ENCODE measurements around the gene NR2F1. TPM values are rescaled to one million over a fixed set of nuclear protein-coding genes. Genes with fewer than 3 reads are reported as not detected.

Gene NR2F1
- total and polyA plus RNA-seq, 3 experiments from 2014 or later = not detected

DNA sequence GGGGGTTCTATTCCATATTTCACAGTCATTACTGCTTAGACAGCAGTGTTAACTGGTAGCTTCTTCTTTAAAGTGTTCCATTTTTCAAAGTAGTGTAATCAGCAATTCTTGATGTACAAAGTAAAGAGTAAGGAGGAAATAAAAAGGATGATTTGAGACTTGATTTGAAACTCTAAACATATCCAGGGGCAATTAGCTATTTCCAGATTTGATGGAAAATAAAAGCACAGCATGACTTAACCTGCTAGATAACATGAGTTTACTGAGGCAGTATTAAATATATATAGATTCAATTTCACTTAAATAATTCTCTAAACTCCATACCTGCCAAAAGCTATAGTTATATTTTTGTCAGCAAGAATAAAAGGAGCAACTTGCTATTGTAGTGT is 29.8 kb downstream of the NR2F1 start:
- H3K36me3 ChIP-seq (ENCODE audit: insufficient read depth, low read length) = no peaks in the 10 kb centered on the region
- H3K4me3 ChIP-seq (ENCODE audit: low read length) = no peak overlapping the region
- Mint-ChIP-seq H3K4me1 (peaks cover 10 to 18% (median 16%) of the 10 kb centered on the region in 3 donors), H3K27me3 (peaks cover 58 to 75% of the 10 kb centered on the region in 2 donors), H3K4me3 (no peak overlapping the region), H3K36me3 (peaks cover 0 to 1% (median 0%) of the 10 kb centered on the region in 3 donors), H3K27ac (no peak overlapping the region), H3K9me3 (peaks cover 0 to 19% (median 12%) of the 10 kb centered on the region in 5 donors)
- ChIA-PET CTCF (interaction anchor here (1.6 kb wide), 1 partner anchor 15 kb away, joined by 6 read pairs; no protein-coding TSS in a partner anchor), POLR2A (no interaction called here)
- no peak overlapping the region for H3K27ac ChIP-seq (ENCODE audit: low read depth, low read length)
- peaks cover 4% of the 10 kb centered on the region for H3K4me1 ChIP-seq (ENCODE audit: insufficient read depth, low read length)
- no peak for DNase-seq
- H3K27me3 ChIP-seq (ENCODE audit: insufficient read depth, low read length, poor library complexity, severe bottlenecking) = peaks cover 61% of the 10 kb centered on the region
- no peaks in the 10 kb centered on the region for H3K9me3 ChIP-seq (ENCODE audit: low read length)

DNA sequence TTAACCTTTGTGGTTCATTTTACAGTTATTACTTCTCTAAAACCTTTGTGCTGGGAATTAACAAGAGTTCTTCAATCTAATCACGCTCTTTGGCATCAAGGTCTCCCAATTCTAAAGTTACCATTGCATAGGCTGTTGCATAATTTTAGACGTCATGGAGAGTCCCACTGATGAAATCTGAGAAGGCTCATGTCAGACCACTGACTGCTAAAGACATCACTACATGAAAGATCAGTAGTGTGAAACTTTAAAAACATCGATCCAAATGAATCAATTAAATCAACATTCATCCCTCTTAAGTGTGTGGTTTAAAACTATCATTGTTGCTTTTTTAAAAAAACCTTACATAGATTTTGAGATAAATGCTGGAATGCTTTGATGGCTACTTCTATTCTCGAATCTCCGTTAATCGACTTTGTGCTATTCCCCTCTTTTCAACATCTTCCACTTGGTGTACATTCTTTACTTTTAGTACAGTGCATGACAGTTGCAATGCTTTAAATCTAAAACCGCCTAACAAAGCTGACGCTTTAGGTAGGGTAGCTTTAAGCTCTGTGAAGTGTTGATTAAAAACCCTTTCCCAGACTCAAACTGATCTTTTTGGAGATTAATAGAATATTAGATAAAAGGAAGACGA is 33.6 kb downstream of the NR2F1 start:
- Histone ChIP-seq H3K4me3 (ENCODE audit: low read length) (no peak overlapping the region), H3K4me1 (ENCODE audit: insufficient read depth, low read length) (peaks cover 10% of the 10 kb centered on the region), H3K9me3 (ENCODE audit: low read length) (no peaks in the 10 kb centered on the region), H3K27me3 (ENCODE audit: insufficient read depth, low read length, poor library complexity, severe bottlenecking) (peaks cover 26% of the 10 kb centered on the region), H3K27ac (ENCODE audit: low read depth, low read length) (no peak overlapping the region), H3K36me3 (ENCODE audit: insufficient read depth, low read length) (no peaks in the 10 kb centered on the region)
- peaks cover 0 to 4% (median 1%) of the 10 kb centered on the region in 3 donors for H3K36me3 Mint-ChIP-seq
- POLR2A ChIA-PET = no interaction called here
- CTCF ChIA-PET = interaction anchor here (1.0 kb wide), 1 partner anchor 12 kb away, joined by 3 read pairs; no protein-coding TSS in a partner anchor
- no peak for DNase-seq
- no peak overlapping the region for H3K4me3 Mint-ChIP-seq
- peaks cover 0 to 6% (median 1%) of the 10 kb centered on the region in 5 donors for H3K9me3 Mint-ChIP-seq
- peaks cover 16 to 27% (median 24%) of the 10 kb centered on the region in 3 donors for H3K4me1 Mint-ChIP-seq
- H3K27me3 Mint-ChIP-seq = peaks cover 30 to 37% of the 10 kb centered on the region in 2 donors
- peak overlapping the region in 1 of 8 donors; percentile 12 for H3K27ac Mint-ChIP-seq

DNA sequence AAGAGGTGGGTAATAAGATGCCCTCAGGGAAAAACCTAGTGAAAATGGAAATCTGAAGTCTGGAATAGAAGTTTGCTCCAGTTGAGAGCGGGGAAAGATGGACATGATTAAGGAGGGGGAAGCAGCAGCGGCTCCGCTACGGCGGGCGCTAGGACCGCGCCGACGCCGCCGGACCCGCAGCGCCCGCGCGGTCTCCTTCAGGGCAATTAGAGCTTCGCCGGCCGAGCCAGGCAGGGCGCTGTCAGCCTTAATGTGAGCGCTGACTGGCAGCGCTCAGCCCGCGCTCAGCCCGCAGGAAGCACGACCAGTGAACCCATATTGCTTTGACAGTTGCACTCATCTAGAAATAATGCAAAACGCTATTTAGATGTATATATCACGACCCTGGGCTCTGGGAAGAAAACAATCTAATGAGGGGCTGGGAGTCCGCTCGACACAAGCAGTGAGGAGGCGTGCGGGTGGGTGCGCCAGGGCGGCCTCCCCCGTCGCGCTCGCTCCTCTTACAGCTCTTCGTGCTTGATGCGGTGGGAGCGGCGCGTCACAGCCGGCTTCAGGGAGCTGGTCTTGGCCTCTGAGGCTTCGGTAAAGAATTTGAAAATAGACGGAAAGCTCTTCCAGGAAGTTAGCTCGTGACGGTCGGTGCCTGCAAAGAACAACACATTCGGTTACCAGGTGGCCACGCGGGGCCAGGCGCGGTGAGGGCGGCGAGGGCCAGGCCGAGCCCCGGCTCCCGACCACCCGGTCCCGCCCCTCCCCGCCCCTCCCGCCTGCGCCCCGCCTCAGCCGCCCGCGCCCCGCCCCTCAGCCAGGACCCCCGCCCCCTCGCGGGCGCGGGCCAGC is 37.7 kb downstream of the NR2F1 start:
- Mint-ChIP-seq H3K27ac (peak overlapping the region; percentile 74 to 95 (median 90)), H3K36me3 (peaks cover 0 to 4% (median 0%) of the 10 kb centered on the region in 3 donors), H3K4me3 (peak overlapping the region; percentile 84 to 97 (median 93)), H3K4me1 (peaks cover 25 to 36% (median 33%) of the 10 kb centered on the region in 3 donors), H3K27me3 (peaks cover 4% of the 10 kb centered on the region in 2 donors), H3K9me3 (no peaks in the 10 kb centered on the region)
- ChIA-PET POLR2A (no interaction called here), CTCF (interaction anchor here (0.9 to 1.7 kb wide), 6 partner anchors 13 to 1117 kb away, joined by 3 to 7 read pairs (median 3); no protein-coding TSS in a partner anchor)
- Histone ChIP-seq H3K27ac (ENCODE audit: low read depth, low read length) (peak overlapping the region; percentile 52), H3K27me3 (ENCODE audit: insufficient read depth, low read length, poor library complexity, severe bottlenecking) (no peaks in the 10 kb centered on the region), H3K36me3 (ENCODE audit: insufficient read depth, low read length) (no peaks in the 10 kb centered on the region), H3K4me1 (ENCODE audit: insufficient read depth, low read length) (peaks cover 19% of the 10 kb centered on the region), H3K4me3 (ENCODE audit: low read length) (peak overlapping the region; percentile 73), H3K9me3 (ENCODE audit: low read length) (no peaks in the 10 kb centered on the region)
- peak; percentile 42 to 75 (median 66) for DNase-seq

DNA sequence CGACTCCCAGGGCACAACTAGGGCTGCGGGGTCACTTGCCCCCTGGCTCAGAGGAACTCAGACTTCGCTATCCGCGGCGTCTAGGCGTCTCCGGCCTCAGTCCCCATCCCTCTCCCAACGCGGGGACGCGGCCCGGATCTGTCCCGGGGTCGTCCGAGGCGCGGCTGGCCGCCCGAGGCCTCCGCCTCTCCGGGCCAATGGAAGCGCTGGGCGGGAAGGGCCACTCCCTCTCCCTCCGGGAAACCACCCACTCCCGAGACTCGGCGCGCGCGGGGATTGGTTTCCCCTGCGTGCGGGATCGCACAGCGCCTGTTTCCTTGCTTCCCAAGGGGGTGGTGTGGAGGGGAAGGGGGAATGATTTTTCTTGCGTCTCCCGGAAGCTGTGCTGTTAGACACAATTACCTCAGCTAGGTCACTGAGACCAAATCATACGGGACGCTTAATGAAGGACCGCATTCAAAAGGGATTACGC is 38.3 kb downstream of the NR2F1 start:
- no peaks in the 10 kb centered on the region for H3K9me3 Mint-ChIP-seq
- H3K27ac ChIP-seq (ENCODE audit: low read depth, low read length) = no peak overlapping the region
- peak overlapping the region; percentile 44 to 93 (median 74) for H3K4me3 Mint-ChIP-seq
- H3K27ac Mint-ChIP-seq = peak overlapping the region in 7 of 8 donors; percentile 72 to 94 (median 92)
- CTCF ChIA-PET = interaction anchor here (0.9 to 1.7 kb wide), 5 partner anchors 13 to 1117 kb away, joined by 3 to 7 read pairs (median 5); no protein-coding TSS in a partner anchor
- H3K27me3 ChIP-seq (ENCODE audit: insufficient read depth, low read length, poor library complexity, severe bottlenecking) = no peaks in the 10 kb centered on the region
- peaks cover 0 to 4% of the 10 kb centered on the region in 2 donors for H3K27me3 Mint-ChIP-seq
- H3K9me3 ChIP-seq (ENCODE audit: low read length) = no peaks in the 10 kb centered on the region
- no peaks in the 10 kb centered on the region for H3K36me3 ChIP-seq (ENCODE audit: insufficient read depth, low read length)
- H3K4me1 Mint-ChIP-seq = peaks cover 25 to 36% (median 33%) of the 10 kb centered on the region in 3 donors
- H3K4me1 ChIP-seq (ENCODE audit: insufficient read depth, low read length) = peaks cover 19% of the 10 kb centered on the region
- DNase-seq = peak in 1 of 5 donors; percentile 56
- peaks cover 0 to 4% (median 0%) of the 10 kb centered on the region in 3 donors for H3K36me3 Mint-ChIP-seq
- H3K4me3 ChIP-seq (ENCODE audit: low read length) = peak overlapping the region; percentile 25
- POLR2A ChIA-PET = no interaction called here

DNA sequence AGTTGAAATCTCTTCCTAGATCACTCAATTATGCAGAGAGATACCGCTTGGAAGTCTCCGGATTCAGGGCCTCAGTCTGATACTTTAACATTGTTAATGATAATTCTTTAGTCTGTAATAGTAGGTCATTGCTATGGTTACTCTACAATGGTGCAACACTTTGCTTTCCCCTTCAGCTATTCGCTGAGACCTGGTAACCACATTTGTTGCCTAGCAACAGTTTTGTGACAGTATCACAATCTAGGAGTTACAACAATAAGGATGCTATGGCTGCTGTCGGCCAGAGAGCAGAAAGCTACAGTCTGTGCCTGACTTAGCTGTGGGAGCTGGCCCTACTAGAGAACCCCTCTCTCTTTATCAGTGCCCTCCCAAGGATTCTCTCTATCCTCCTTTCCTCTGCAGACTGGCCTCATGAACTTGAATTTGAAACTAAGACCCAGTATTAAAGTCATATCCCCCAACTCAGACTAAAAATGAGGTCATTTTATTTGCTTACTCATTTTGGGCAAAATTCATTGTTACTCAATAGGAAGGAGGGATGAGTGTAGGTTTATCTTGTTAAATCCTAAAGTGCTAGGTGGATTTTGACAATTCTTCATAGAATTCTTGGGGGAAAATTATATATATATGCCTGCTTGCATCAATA is 39.3 kb downstream of the NR2F1 start:
- Histone ChIP-seq H3K4me1 (ENCODE audit: insufficient read depth, low read length) (peaks cover 19% of the 10 kb centered on the region), H3K4me3 (ENCODE audit: low read length) (no peak overlapping the region), H3K9me3 (ENCODE audit: low read length) (no peaks in the 10 kb centered on the region), H3K27me3 (ENCODE audit: insufficient read depth, low read length, poor library complexity, severe bottlenecking) (no peaks in the 10 kb centered on the region), H3K36me3 (ENCODE audit: insufficient read depth, low read length) (no peaks in the 10 kb centered on the region), H3K27ac (ENCODE audit: low read depth, low read length) (peak overlapping the region; percentile 64)
- CTCF ChIA-PET = interaction anchor here (1.3 to 1.7 kb wide), 3 partner anchors 12 to 1116 kb away, joined by 5 to 7 read pairs (median 5); no protein-coding TSS in a partner anchor
- Mint-ChIP-seq H3K9me3 (no peaks in the 10 kb centered on the region), H3K27ac (peak overlapping the region; percentile 68 to 96 (median 92)), H3K4me3 (peak overlapping the region; percentile 28 to 80 (median 70)), H3K4me1 (peaks cover 25 to 36% (median 33%) of the 10 kb centered on the region in 3 donors), H3K36me3 (peaks cover 0 to 4% (median 0%) of the 10 kb centered on the region in 3 donors), H3K27me3 (peaks cover 0 to 4% of the 10 kb centered on the region in 2 donors)
- POLR2A ChIA-PET = no interaction called here
- peak in 4 of 5 donors; percentile 53 to 79 (median 67) for DNase-seq

DNA sequence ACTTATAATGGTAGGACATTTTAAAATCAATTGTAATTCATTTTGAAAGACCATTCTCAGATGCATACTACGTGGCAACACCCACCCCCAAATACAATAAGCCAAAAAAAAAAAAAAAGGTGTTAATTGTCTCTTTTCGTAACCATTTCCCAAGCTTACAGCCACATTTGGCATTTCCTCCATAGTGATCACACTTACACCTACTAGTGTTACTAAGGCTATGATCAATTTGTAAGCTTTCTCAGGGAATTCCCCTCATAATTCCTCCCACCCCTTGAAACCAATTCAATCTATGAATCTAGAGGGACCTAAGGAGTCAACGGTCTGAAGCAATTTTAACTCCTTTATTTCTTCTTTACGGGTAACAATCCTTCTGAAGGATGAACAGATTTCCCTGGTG is 40.1 kb downstream of the NR2F1 start:
- Histone ChIP-seq H3K4me3 (ENCODE audit: low read length) (no peak overlapping the region), H3K36me3 (ENCODE audit: insufficient read depth, low read length) (no peaks in the 10 kb centered on the region), H3K9me3 (ENCODE audit: low read length) (no peaks in the 10 kb centered on the region), H3K27me3 (ENCODE audit: insufficient read depth, low read length, poor library complexity, severe bottlenecking) (no peaks in the 10 kb centered on the region), H3K4me1 (ENCODE audit: insufficient read depth, low read length) (peaks cover 19% of the 10 kb centered on the region), H3K27ac (ENCODE audit: low read depth, low read length) (no peak overlapping the region)
- peaks cover 0 to 4% of the 10 kb centered on the region in 2 donors for H3K27me3 Mint-ChIP-seq
- H3K4me1 Mint-ChIP-seq = peaks cover 25 to 36% (median 33%) of the 10 kb centered on the region in 3 donors
- H3K4me3 Mint-ChIP-seq = peak overlapping the region in 4 of 7 donors; percentile 16 to 44 (median 28)
- H3K27ac Mint-ChIP-seq = peak overlapping the region; percentile 28 to 94 (median 84)
- POLR2A ChIA-PET = no interaction called here
- peaks cover 0 to 4% (median 0%) of the 10 kb centered on the region in 3 donors for H3K36me3 Mint-ChIP-seq
- DNase-seq = no peak
- H3K9me3 Mint-ChIP-seq = no peaks in the 10 kb centered on the region
- CTCF ChIA-PET = no interaction called here

DNA sequence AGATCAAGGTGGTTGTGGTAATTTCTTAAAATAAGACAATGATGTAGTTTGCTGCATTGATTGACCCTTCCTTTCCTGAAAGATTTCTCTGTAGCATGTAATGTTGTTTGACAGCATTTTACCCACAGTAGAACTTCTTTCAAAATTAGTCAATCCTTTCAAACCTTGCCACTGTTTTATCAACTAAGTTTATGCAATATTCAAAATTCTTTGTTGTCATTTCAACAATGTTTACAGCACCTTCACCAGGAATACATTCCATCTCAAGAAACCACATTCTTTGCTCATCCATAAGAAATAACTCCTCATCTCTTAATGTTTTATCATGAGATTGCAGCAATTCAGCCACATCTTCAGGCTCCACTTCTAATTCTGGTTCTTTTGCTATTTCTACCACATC is 43.8 kb downstream of the NR2F1 start:
- CTCF ChIA-PET = no interaction called here
- DNase-seq = no peak
- POLR2A ChIA-PET = no interaction called here
- H3K9me3 Mint-ChIP-seq = no peaks in the 10 kb centered on the region
- no peak overlapping the region for H3K4me3 Mint-ChIP-seq
- Histone ChIP-seq H3K27ac (ENCODE audit: low read depth, low read length) (no peak overlapping the region), H3K4me1 (ENCODE audit: insufficient read depth, low read length) (peaks cover 7% of the 10 kb centered on the region), H3K36me3 (ENCODE audit: insufficient read depth, low read length) (no peaks in the 10 kb centered on the region), H3K27me3 (ENCODE audit: insufficient read depth, low read length, poor library complexity, severe bottlenecking) (no peaks in the 10 kb centered on the region), H3K9me3 (ENCODE audit: low read length) (no peaks in the 10 kb centered on the region), H3K4me3 (ENCODE audit: low read length) (no peak overlapping the region)
- H3K4me1 Mint-ChIP-seq = peaks cover 14 to 18% (median 17%) of the 10 kb centered on the region in 3 donors
- H3K36me3 Mint-ChIP-seq = peaks cover 4 to 5% (median 5%) of the 10 kb centered on the region in 3 donors
- no peak overlapping the region for H3K27ac Mint-ChIP-seq
- no peaks in the 10 kb centered on the region for H3K27me3 Mint-ChIP-seq

All from CD8-positive, alpha-beta memory T cell (primary cell).